Measurements from ENCODE around the gene IL20RB.

IL20RB gene

GRCh38 chr3:136957751-136958288 lies at the start of gene IL20RB:
Gene IL20RB (plus strand): TSS chr3:136957983. CDS start chr3:136958114, 131 bp downstream.
- DNase-seq = no peak

GRCh38 chr3:136908297-136908696 lies 49.5 kb upstream of the IL20RB start:
- DNase-seq = no peak

GRCh38 chr3:136909187-136909586 lies 48.6 kb upstream of the IL20RB start:
- DNase-seq = no peak

- no peak for DNase-seq
Observed at GRCh38 chr3:136910697-136911096, 47.1 kb upstream of the IL20RB start.

- no peak for DNase-seq
Observed at GRCh38 chr3:136913168-136913567, 44.6 kb upstream of the IL20RB start.

GRCh38 chr3:136914739-136915138 lies 43.0 kb upstream of the IL20RB start:
- DNase-seq = no peak

- DNase-seq = no peak
Observed at GRCh38 chr3:136916223-136916622, 41.6 kb upstream of the IL20RB start.

GRCh38 chr3:136919799-136920580 lies 37.8 kb upstream of the IL20RB start:
- no peak for DNase-seq

GRCh38 chr3:136920904-136921611 lies 36.7 kb upstream of the IL20RB start:
- DNase-seq = no peak

- DNase-seq = no peak
Observed at GRCh38 chr3:136925425-136926190, 32.2 kb upstream of the IL20RB start.

GRCh38 chr3:136928240-136928639 lies 29.5 kb upstream of the IL20RB start:
- DNase-seq = no peak

GRCh38 chr3:136929977-136930670 lies 27.7 kb upstream of the IL20RB start:
- DNase-seq = peak in 11 of 58 donors; percentile 1 to 42 (median 3)

GRCh38 chr3:136931606-136932005 lies 26.2 kb upstream of the IL20RB start:
- DNase-seq = no peak

- no peak for DNase-seq
Observed at GRCh38 chr3:136932523-136932922, 25.3 kb upstream of the IL20RB start.

GRCh38 chr3:136932978-136933772 lies 24.6 kb upstream of the IL20RB start:
- no peak for DNase-seq

- DNase-seq = no peak
Observed at GRCh38 chr3:136937175-136937574, 20.6 kb upstream of the IL20RB start.

- DNase-seq = no peak
Observed at GRCh38 chr3:136937851-136938250, 19.9 kb upstream of the IL20RB start.

- no peak for DNase-seq
Observed at GRCh38 chr3:136938334-136938733, 19.4 kb upstream of the IL20RB start.

GRCh38 chr3:136939489-136939888 lies 18.3 kb upstream of the IL20RB start:
- DNase-seq = no peak

- DNase-seq = no peak
Observed at GRCh38 chr3:136942803-136943202, 15.0 kb upstream of the IL20RB start.
